HepG2 (cell line): Measurements from ENCODE around the gene TMEM218.

Experiments used
- CREM ChIP-seq, 2 experiments: sonication (generic) in 1 of 2; formaldehyde crosslinking in 1 of 2; IDR thresholded peaks; 2 replicates each; pipeline versions ENCODE4 v1.4.0 to v1.6.1; 2016 to 2020; ENCODE audit warnings: antibody characterized with exemption in 1 of 2, mild to moderate bottlenecking in 1 of 2, missing genetic modification reagents in 1 of 2
- GATA4 ChIP-seq: sonication (generic); IDR thresholded peaks from 2 replicates; pipeline ENCODE4 v1.6.1; 2016; ENCODE audit warnings: antibody characterized with exemption, low read depth, borderline replicate concordance
- GPN1 ChIP-seq: sonication (generic); formaldehyde crosslinking; IDR thresholded peaks from 2 replicates; pipeline ENCODE4 v1.5.1; 2020; ENCODE audit warnings: missing genetic modification reagents, borderline replicate concordance
- JUND ChIP-seq: sonication (generic); formaldehyde crosslinking; IDR thresholded peaks from 2 replicates; pipeline ENCODE4 v1.8.0; 2022; ENCODE audit warnings: mild to moderate bottlenecking, missing genetic modification reagents
- KDM5B ChIP-seq: sonication (generic); formaldehyde crosslinking; IDR thresholded peaks from 2 replicates; pipeline ENCODE4 v1.4.0; 2020; ENCODE audit warnings: missing genetic modification reagents, mild to moderate bottlenecking, borderline replicate concordance
- PAX8 ChIP-seq: sonication (generic); formaldehyde crosslinking; IDR thresholded peaks from 2 replicates; pipeline ENCODE4 v1.8.0; 2022; ENCODE audit warnings: mild to moderate bottlenecking, missing genetic modification reagents, borderline replicate concordance
- SNRNP70 ChIP-seq: fragments of 200-400 bp; formaldehyde crosslinking; IDR thresholded peaks from 2 replicates; pipeline ENCODE4 v1.6.1; 2017; ENCODE audit warnings: mild to moderate bottlenecking, low read depth, low read length, moderate library complexity
- ZFP36 ChIP-seq: fragments of 150-350 bp; IDR thresholded peaks from 2 replicates; pipeline ENCODE4 v1.6.1; 2018; ENCODE audit warnings: borderline replicate concordance, low read length, low read depth; ENCODE audit not compliant: partially characterized antibody
- ZNF234 ChIP-seq: sonication (generic); formaldehyde crosslinking; conservative IDR thresholded peaks from 2 replicates; pipeline ENCODE4 v1.5.1; 2020; ENCODE audit warnings: mild to moderate bottlenecking, missing genetic modification reagents
- TF ChIP-seq, protein P1 (sequence below): sonication (generic); formaldehyde crosslinking; IDR thresholded peaks from 2 replicates; pipeline ENCODE4 v1.4.0; 2020; ENCODE audit warnings: mild to moderate bottlenecking, missing genetic modification reagents
- TF ChIP-seq, protein P2 (sequence below): sonication (generic); formaldehyde crosslinking; IDR thresholded peaks from 2 replicates; pipeline ENCODE4 v1.8.0; 2022; ENCODE audit warnings: missing genetic modification reagents, mild to moderate bottlenecking, borderline replicate concordance
- TF ChIP-seq, protein P3 (sequence below): sonication (generic); formaldehyde crosslinking; IDR thresholded peaks from 2 replicates; pipeline ENCODE4 v1.4.0; 2020; ENCODE audit warnings: mild to moderate bottlenecking, missing genetic modification reagents
- TF ChIP-seq, protein P4 (sequence below): sonication (generic); formaldehyde crosslinking; IDR thresholded peaks from 2 replicates; pipeline ENCODE4 v1.4.0; 2020; ENCODE audit warnings: missing genetic modification reagents

DNA sequence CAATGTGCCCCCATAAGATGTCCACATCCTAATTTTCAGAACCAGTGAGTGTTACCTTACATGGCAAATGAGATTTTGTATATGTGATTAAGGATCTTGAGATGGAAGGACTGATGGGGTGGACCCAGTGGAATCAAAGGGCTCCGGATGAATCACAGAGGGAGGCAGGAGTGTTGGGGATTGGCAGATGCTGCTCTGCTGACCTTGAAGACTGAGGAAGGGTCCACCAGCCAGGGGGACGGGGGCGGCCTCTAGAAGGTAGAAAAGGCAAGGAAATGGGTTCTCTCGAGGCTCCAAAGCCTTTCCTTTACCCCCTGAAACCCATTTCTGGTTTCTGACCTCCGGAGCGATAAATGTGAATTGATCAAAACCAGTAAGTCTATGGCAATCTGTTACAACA is 18.8 kb downstream of the TMEM218 start:
- TF ChIP-seq GPN1 (CRISPR knock-in tag) (no peak), PAX8 (CRISPR knock-in tag) (no peak), ZFP36 (no peak), GATA4 (no peak), KDM5B (CRISPR knock-in tag) (no peak), CREM (IDR thresholded peaks at IDR 0.05) (no peak), CREM (CRISPR knock-in tag; IDR thresholded peaks at IDR 0.05) (no peak), SNRNP70 (no peak), JUND (no peak), ZNF234 (CRISPR knock-in tag) (no peak)
- TF ChIP-seq, protein P1, sequence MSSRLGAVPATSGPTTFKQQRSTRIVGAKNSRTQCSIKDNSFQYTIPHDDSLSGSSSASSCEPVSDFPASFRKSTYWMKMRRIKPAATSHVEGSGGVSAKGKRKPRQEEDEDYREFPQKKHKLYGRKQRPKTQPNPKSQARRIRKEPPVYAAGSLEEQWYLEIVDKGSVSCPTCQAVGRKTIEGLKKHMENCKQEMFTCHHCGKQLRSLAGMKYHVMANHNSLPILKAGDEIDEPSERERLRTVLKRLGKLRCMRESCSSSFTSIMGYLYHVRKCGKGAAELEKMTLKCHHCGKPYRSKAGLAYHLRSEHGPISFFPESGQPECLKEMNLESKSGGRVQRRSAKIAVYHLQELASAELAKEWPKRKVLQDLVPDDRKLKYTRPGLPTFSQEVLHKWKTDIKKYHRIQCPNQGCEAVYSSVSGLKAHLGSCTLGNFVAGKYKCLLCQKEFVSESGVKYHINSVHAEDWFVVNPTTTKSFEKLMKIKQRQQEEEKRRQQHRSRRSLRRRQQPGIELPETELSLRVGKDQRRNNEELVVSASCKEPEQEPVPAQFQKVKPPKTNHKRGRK = no peak
- TF ChIP-seq, protein P2, sequence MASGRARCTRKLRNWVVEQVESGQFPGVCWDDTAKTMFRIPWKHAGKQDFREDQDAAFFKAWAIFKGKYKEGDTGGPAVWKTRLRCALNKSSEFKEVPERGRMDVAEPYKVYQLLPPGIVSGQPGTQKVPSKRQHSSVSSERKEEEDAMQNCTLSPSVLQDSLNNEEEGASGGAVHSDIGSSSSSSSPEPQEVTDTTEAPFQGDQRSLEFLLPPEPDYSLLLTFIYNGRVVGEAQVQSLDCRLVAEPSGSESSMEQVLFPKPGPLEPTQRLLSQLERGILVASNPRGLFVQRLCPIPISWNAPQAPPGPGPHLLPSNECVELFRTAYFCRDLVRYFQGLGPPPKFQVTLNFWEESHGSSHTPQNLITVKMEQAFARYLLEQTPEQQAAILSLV = no peak
- TF ChIP-seq, protein P3, sequence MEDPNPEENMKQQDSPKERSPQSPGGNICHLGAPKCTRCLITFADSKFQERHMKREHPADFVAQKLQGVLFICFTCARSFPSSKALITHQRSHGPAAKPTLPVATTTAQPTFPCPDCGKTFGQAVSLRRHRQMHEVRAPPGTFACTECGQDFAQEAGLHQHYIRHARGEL (CRISPR knock-in tag) = no peak
- TF ChIP-seq, protein P4, sequence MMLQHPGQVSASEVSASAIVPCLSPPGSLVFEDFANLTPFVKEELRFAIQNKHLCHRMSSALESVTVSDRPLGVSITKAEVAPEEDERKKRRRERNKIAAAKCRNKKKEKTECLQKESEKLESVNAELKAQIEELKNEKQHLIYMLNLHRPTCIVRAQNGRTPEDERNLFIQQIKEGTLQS = no peak
